Stomach (tissue), 4 donors: Measurements from ENCODE around the gene KRT15.

Experiments
- CTCF ChIP-seq, 7 experiments: fragments of 450-650 bp in 4 of 7; fragments of 200-600 bp in 3 of 7; sonication (generic) in 3 of 7; IDR thresholded peaks; one replicate each; pipeline ENCODE4 v1.5.1; 2016 to 2019; ENCODE audit warnings: antibody characterized with exemption in 7 of 7, control low read depth in 2 of 7, mild to moderate bottlenecking in 1 of 7
- POLR2A ChIP-seq, 4 donors: fragments of 450-650 bp; IDR thresholded peaks; one replicate each; pipeline ENCODE4 v1.6.1; 2016; ENCODE audit warnings: antibody characterized with exemption in 4 of 4, control low read depth in 2 of 4, mild to moderate bottlenecking in 1 of 4, moderate library complexity in 1 of 4

DNA sequence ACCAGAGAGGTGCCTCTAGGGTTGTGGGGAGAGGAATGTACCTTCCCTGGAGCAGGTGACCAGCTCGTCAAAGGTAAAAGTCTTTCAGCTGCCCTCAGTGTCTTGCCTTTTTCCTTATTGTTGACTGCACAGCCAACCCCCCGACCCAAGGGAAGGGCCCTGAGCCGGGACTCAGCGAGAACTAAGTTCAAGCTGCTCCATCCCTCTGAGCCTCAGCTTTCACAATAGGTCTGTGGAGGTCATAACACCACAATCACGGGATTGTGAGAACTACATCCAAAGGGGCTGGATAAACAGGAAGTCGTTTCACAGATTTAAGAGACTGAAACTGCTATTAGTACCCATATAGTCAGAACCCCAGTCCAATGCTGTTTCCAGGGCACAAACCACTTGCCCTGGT lies 26.3 kb downstream of the KRT15 start:
- no peak for TF ChIP-seq POLR2A (IDR thresholded peaks at IDR 0.05)
- TF ChIP-seq CTCF (IDR thresholded peaks at IDR 0.05), result no peak
